HEK293 (cell line): ENCODE data around the gene UBE2G2.

ENCODE experiments used
- CTCF ChIA-PET: fragments of 350-600 bp; formaldehyde crosslinking; extraction: SDS; loops from one replicate; lab custom pipeline; 2021; ENCODE audit warnings: antibody characterized with exemption; lab: Yijun Ruan, JAX
- POLR2A ChIA-PET: fragments of 300-600 bp; formaldehyde crosslinking; extraction: SDS; loops from one replicate; lab custom pipeline; 2020; ENCODE audit warnings: antibody characterized with exemption, inconsistent platforms; lab: Yijun Ruan, JAX
- H3K27ac ChIP-seq: fragments of 200-500 bp; sonication (Bioruptor generic); 2 replicates; pipeline ENCODE4 v1.5.1; 2014; ENCODE audit warnings: low read depth, low read length, control low read depth, inconsistent platforms; ENCODE audit errors: extremely low read depth
- H3K36me3 ChIP-seq, 2 experiments: fragments of 200-500 bp in 1 of 2; sonication (Bioruptor generic) in 1 of 2; 1 replicate in 1 of 2; 2 replicates in 1 of 2; pipeline ENCODE4 v1.5.1; 2014 to 2017; ENCODE audit warnings: inconsistent platforms in 2 of 2, low read length in 2 of 2; ENCODE audit not compliant: control insufficient read depth in 2 of 2, insufficient read depth in 1 of 2
- H3K4me1 ChIP-seq: fragments of 200-500 bp; sonication (Bioruptor generic); 2 replicates; pipeline ENCODE4 v1.5.1; 2014; ENCODE audit warnings: mild to moderate bottlenecking, low read length, inconsistent platforms; ENCODE audit not compliant: control insufficient read depth, insufficient read depth
- H3K4me3 ChIP-seq: 2 replicates; pipeline ENCODE4 v1.5.1; 2011; ENCODE audit warnings: low read depth, mild to moderate bottlenecking, control low read depth, low read length, moderate library complexity
- H3K9me3 ChIP-seq: fragments of 200-500 bp; sonication (Bioruptor generic); 2 replicates; pipeline ENCODE4 v1.5.1; 2014; ENCODE audit warnings: low read depth, low read length, inconsistent platforms; ENCODE audit not compliant: control insufficient read depth, insufficient read depth
- FEZF1 ChIP-seq: fragments of 450-650 bp; formaldehyde crosslinking; IDR thresholded peaks from 2 replicates; pipeline ENCODE4 v1.5.1; 2016; ENCODE audit warnings: missing biosample characterization, missing genetic modification characterization
- HOXD13 ChIP-seq: sonication (generic); formaldehyde crosslinking; IDR thresholded peaks from 2 replicates; pipeline ENCODE4 v1.8.0; 2022; ENCODE audit warnings: missing genetic modification reagents, borderline replicate concordance
- KLF10 ChIP-seq: fragments of 450-650 bp; IDR thresholded peaks from 2 replicates; pipeline ENCODE4 v1.5.1; 2018; ENCODE audit warnings: missing biosample characterization, mild to moderate bottlenecking, missing genetic modification characterization
- KLF8 ChIP-seq: fragments of 450-650 bp; formaldehyde crosslinking; IDR thresholded peaks from 2 replicates; pipeline ENCODE4 v1.5.1; 2016; ENCODE audit warnings: missing biosample characterization, missing genetic modification characterization
- MZF1 ChIP-seq: fragments of 450-650 bp; formaldehyde crosslinking; IDR thresholded peaks from 2 replicates; pipeline ENCODE4 v1.5.1; 2017; ENCODE audit warnings: missing biosample characterization, missing genetic modification characterization, borderline replicate concordance
- ZBTB20 ChIP-seq: fragments of 450-650 bp; formaldehyde crosslinking; IDR thresholded peaks from 2 replicates; pipeline ENCODE4 v1.5.1; 2016; ENCODE audit warnings: missing biosample characterization, missing genetic modification characterization
- ZEB2 ChIP-seq: fragments of 450-650 bp; formaldehyde crosslinking; IDR thresholded peaks from 2 replicates; pipeline ENCODE4 v1.5.1; 2016; ENCODE audit warnings: missing biosample characterization, missing genetic modification characterization
- ZFHX2 ChIP-seq: fragments of 450-650 bp; formaldehyde crosslinking; conservative IDR thresholded peaks from 2 replicates; pipeline ENCODE4 v1.5.1; 2016; ENCODE audit warnings: missing biosample characterization, missing genetic modification characterization
- ZFP41 ChIP-seq: fragments of 450-650 bp; formaldehyde crosslinking; IDR thresholded peaks from 2 replicates; pipeline ENCODE4 v1.5.1; 2016; ENCODE audit warnings: missing biosample characterization, missing genetic modification characterization, borderline replicate concordance
- ZNF140 ChIP-seq: fragments of 450-650 bp; formaldehyde crosslinking; IDR thresholded peaks from 2 replicates; pipeline ENCODE4 v1.5.1; 2016; ENCODE audit warnings: missing biosample characterization, missing genetic modification characterization
- ZNF155 ChIP-seq: fragments of 450-650 bp; formaldehyde crosslinking; IDR thresholded peaks from 2 replicates; pipeline ENCODE4 v1.5.1; 2016; ENCODE audit warnings: missing biosample characterization, missing genetic modification characterization
- ZNF239 ChIP-seq: fragments of 450-650 bp; formaldehyde crosslinking; IDR thresholded peaks from 2 replicates; pipeline ENCODE4 v1.5.1; 2016; ENCODE audit warnings: missing biosample characterization, missing genetic modification characterization
- ZNF335 ChIP-seq: fragments of 450-650 bp; formaldehyde crosslinking; conservative IDR thresholded peaks from 2 replicates; pipeline ENCODE4 v1.5.1; 2016; ENCODE audit warnings: missing biosample characterization, missing genetic modification characterization
- ZNF341 ChIP-seq: fragments of 450-650 bp; formaldehyde crosslinking; IDR thresholded peaks from 2 replicates; pipeline ENCODE4; 2016; ENCODE audit warnings: low read depth, missing biosample characterization, missing genetic modification characterization
- ZNF433 ChIP-seq: fragments of 450-650 bp; formaldehyde crosslinking; IDR thresholded peaks from 2 replicates; pipeline ENCODE4 v1.5.1; 2016; ENCODE audit warnings: missing biosample characterization, missing genetic modification characterization, low read depth
- ZNF518A ChIP-seq: fragments of 450-650 bp; formaldehyde crosslinking; conservative IDR thresholded peaks from 2 replicates; pipeline ENCODE4 v1.5.1; 2016; ENCODE audit warnings: low read depth, missing biosample characterization, missing genetic modification characterization
- ZNF629 ChIP-seq: fragments of 450-650 bp; formaldehyde crosslinking; IDR thresholded peaks from 2 replicates; pipeline ENCODE4 v1.5.1; 2017; ENCODE audit warnings: missing biosample characterization, missing genetic modification characterization
- ZNF639 ChIP-seq: fragments of 450-650 bp; formaldehyde crosslinking; IDR thresholded peaks from 2 replicates; pipeline ENCODE4 v1.5.1; 2016; ENCODE audit warnings: missing biosample characterization, missing genetic modification characterization
- ZNF664 ChIP-seq: fragments of 450-650 bp; formaldehyde crosslinking; IDR thresholded peaks from 2 replicates; pipeline ENCODE4 v1.5.1; 2016; ENCODE audit warnings: missing biosample characterization, missing genetic modification characterization
- ZNF692 ChIP-seq: fragments of 450-650 bp; formaldehyde crosslinking; IDR thresholded peaks from 2 replicates; pipeline ENCODE4 v1.5.1; 2016; ENCODE audit warnings: missing biosample characterization, missing genetic modification characterization
- ZNF701 ChIP-seq: fragments of 450-650 bp; formaldehyde crosslinking; IDR thresholded peaks from 2 replicates; pipeline ENCODE4 v1.5.1; 2016; ENCODE audit warnings: missing biosample characterization, missing genetic modification characterization
- ZNF791 ChIP-seq: fragments of 450-650 bp; formaldehyde crosslinking; IDR thresholded peaks from 2 replicates; pipeline ENCODE4 v1.5.1; 2016; ENCODE audit warnings: missing biosample characterization, missing genetic modification characterization
- ZSCAN23 ChIP-seq: fragments of 450-650 bp; formaldehyde crosslinking; IDR thresholded peaks from 2 replicates; pipeline ENCODE4 v1.5.1; 2016; ENCODE audit warnings: missing biosample characterization, missing genetic modification characterization
- ZSCAN30 ChIP-seq: fragments of 450-650 bp; IDR thresholded peaks from 2 replicates; pipeline ENCODE4 v1.5.1; 2018; ENCODE audit warnings: missing biosample characterization, mild to moderate bottlenecking, missing genetic modification characterization, moderate library complexity
- TF ChIP-seq, protein P1 (sequence below): fragments of 450-650 bp; formaldehyde crosslinking; IDR thresholded peaks from 2 replicates; pipeline ENCODE4 v1.5.1; 2016; ENCODE audit warnings: missing biosample characterization, missing genetic modification characterization

Gene UBE2G2, protein sequence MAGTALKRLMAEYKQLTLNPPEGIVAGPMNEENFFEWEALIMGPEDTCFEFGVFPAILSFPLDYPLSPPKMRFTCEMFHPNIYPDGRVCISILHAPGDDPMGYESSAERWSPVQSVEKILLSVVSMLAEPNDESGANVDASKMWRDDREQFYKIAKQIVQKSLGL

DNA sequence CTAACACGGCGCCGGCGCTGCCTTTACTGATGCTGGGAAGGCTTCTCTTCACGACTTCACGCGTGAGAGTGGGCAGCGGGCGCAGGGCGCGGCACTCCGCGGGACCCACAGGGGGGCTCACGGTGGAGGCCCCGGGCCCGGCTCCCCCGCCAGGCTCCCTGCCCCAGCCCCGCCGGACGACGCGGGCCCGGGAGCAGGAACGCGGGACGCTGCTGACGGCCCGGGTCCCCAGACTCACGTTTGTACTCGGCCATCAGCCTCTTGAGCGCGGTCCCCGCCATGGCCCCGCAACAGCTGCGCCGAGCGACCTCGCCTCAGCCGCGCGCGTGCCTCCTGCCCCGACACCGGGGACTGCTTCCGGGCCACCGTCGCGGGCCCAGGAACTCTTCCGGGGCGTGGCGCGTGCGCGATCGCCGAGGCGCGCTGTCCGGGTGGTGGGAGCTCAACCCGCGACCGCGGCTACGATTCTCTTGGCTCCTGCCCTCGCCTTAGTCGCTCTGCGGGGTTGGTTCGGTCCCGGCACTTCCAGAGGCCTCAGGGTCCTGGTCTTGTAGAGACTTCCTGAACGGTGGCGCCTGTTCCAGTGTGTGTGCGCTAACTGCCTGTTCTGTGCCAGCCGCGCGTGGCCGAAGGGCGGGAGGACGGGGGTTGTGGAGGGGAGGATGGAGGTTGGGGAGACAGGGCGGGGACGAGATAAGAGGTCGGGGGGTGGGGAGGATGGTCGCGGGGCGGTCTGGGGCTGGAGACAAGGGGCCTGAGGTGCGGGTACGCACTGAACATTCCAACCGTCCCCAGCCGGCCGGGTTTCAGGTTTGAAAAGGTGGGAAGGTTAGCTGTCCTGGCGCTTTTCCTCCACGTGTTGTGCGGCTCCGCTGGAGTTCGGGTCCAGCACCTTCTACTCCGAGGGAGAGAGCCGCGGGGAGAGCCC, at the start of gene UBE2G2:
Gene UBE2G2 (minus strand): TSS at position 353 of the 928 bp plus-strand sequence. CDS start 72 bp downstream, at position 281.
- H3K36me3 ChIP-seq, result peaks cover 15 to 58% of the 10 kb centered on the region in 2 experiments
- CTCF ChIA-PET, result interaction anchor here (0.5 to 2.7 kb wide), 14 partner anchors 9 to 362 kb away, joined by 3 to 21 read pairs (median 4); no protein-coding TSS in a partner anchor
- H3K9me3 ChIP-seq, result no peaks in the 10 kb centered on the region
- POLR2A ChIA-PET, result interaction anchor here (0.7 to 2.9 kb wide), 14 partner anchors 8 to 486 kb away, joined by 3 to 22 read pairs (median 5); partner anchors contain the start of genes POFUT2, PTTG1IP and SUMO3
- peaks cover 4% of the 10 kb centered on the region; the same call in 1 of the 2 replicates for H3K4me1 ChIP-seq
- H3K27ac ChIP-seq, result peak within 1 kb of the TSS; percentile 69; the same call in 1 of the 2 replicates
- H3K4me3 ChIP-seq, result peak within 1 kb of the TSS; percentile 82
- TF ChIP-seq ZNF629 (tag by site-specific recombination) (peak; percentile 47; the same call in 1 of the 2 replicates), ZNF433 (tag by site-specific recombination) (no peak), ZNF664 (tag by site-specific recombination) (no peak), ZNF791 (no peak; the same call in 1 of the 2 replicates), KLF8 (tag by site-specific recombination) (peak; percentile 67; the same call in 1 of the 2 replicates), ZFP41 (tag by site-specific recombination) (no peak), ZEB2 (0 out of 2 replicates have a peak, but pooled peaks have one; percentile 55), HOXD13 (0 out of 2 replicates have a peak, but pooled peaks have one; percentile 23), ZBTB20 (tag by site-specific recombination) (peak; percentile 12; the same call in 1 of the 2 replicates), FEZF1 (tag by site-specific recombination) (no peak), ZFHX2 (tag by site-specific recombination) (0 out of 2 replicates have a peak, but pooled peaks have one; percentile 7), ZNF518A (peak; percentile 97), ZSCAN30 (tag by site-specific recombination) (peak; percentile 92), ZSCAN23 (tag by site-specific recombination) (peak; percentile 56; the same call in 1 of the 2 replicates), ZNF639 (no peak), MZF1 (no peak), ZNF140 (tag by site-specific recombination) (no peak), ZNF341 (no peak), KLF10 (tag by site-specific recombination) (0 out of 2 replicates have a peak, but pooled peaks have one; percentile 49), ZNF701 (tag by site-specific recombination) (no peak), ZNF155 (tag by site-specific recombination) (no peak), ZNF239 (no peak), ZNF335 (tag by site-specific recombination) (peak; percentile 73), ZNF692 (peak; percentile 85; the same call in 1 of the 2 replicates)
- TF ChIP-seq, protein P1, sequence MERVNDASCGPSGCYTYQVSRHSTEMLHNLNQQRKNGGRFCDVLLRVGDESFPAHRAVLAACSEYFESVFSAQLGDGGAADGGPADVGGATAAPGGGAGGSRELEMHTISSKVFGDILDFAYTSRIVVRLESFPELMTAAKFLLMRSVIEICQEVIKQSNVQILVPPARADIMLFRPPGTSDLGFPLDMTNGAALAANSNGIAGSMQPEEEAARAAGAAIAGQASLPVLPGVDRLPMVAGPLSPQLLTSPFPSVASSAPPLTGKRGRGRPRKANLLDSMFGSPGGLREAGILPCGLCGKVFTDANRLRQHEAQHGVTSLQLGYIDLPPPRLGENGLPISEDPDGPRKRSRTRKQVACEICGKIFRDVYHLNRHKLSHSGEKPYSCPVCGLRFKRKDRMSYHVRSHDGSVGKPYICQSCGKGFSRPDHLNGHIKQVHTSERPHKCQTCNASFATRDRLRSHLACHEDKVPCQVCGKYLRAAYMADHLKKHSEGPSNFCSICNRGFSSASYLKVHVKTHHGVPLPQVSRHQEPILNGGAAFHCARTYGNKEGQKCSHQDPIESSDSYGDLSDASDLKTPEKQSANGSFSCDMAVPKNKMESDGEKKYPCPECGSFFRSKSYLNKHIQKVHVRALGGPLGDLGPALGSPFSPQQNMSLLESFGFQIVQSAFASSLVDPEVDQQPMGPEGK (tag by site-specific recombination), result peak; percentile 44; the same call in 1 of the 2 replicates
